ENCODE data around the gene LRR1.

DNA sequence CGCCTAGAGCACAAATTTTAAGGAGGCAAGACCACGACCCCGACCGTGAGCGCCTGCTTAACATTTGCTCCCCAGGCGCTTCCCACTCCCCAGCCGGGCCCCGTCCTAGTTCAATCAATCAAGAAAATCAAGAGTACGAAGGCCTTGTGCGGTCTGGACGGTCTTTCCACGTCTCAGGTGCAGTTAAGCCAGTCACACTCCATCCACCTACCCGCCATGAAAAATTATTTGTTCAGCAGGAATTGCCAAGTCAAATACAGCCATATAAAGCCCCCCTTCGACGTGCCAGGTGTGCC lies 603 bp upstream of the LRR1 start:
- TF ChIP-seq POLR2A (IDR thresholded peaks at IDR 0.05) = no peak
- no peak for TF ChIP-seq CTCF (IDR thresholded peaks at IDR 0.05)

Data from Peyer's patch (tissue), 4 donors.